ENCODE measurements around the gene ANAPC2.

Gene ANAPC2

DNA sequence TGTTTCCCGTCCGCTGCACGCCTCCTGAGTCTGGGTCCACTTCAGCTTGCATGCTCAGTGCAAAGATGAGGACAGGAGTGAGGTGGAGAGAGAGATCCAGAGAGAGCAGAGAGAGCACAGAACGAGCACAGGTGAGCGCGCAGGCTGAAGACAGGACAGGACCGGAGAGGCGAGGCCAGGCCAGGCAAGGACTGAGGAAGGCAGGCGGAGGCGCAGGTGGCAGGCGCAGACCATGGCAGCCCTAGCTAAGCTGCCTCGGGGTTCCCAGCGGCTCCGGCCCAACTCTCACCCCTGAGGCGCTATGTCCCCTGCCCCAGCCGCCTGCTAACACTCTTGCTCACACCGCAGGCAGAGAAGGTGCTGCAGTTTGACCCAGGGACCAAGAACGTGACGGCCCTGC lies 39.7 kb downstream of the ANAPC2 start:
- H3K27ac ChIP-seq (ENCODE audit: low read length): no peak overlapping the region
- no peak overlapping the region for H3K4me2 ChIP-seq (ENCODE audit: low read depth, low read length)
- no peak for DNase-seq
- no peaks in the 10 kb centered on the region for H3K9me3 ChIP-seq (replicated peaks; ENCODE audit: insufficient read depth, low read length)
- no peaks in the 10 kb centered on the region for H3K9me2 ChIP-seq (replicated peaks; ENCODE audit: insufficient read depth, low read length)
- H3K36me3 ChIP-seq (replicated peaks; ENCODE audit: insufficient read depth, low read length): no peaks in the 10 kb centered on the region
- peaks cover 13% of the 10 kb centered on the region; the same call in 1 of the 2 replicates for H3F3A ChIP-seq (ENCODE audit: insufficient read depth, low read length)
- no peak overlapping the region for H3K4me3 ChIP-seq (ENCODE audit: low read length)
- H3K9ac ChIP-seq (ENCODE audit: low read length): no peak overlapping the region
- no peaks in the 10 kb centered on the region for H3K79me2 ChIP-seq (ENCODE audit: low read length)
- H2AFZ ChIP-seq (ENCODE audit: low read length): no peak overlapping the region
- H3K4me1 ChIP-seq (ENCODE audit: low read length): no peaks in the 10 kb centered on the region
- H3K27me3 ChIP-seq (replicated peaks; ENCODE audit: insufficient read depth, low read length): peaks cover 19% of the 10 kb centered on the region
- H4K20me1 ChIP-seq (ENCODE audit: insufficient read depth, low read length): no peaks in the 10 kb centered on the region
- TF ChIP-seq EZH2 (optimal IDR thresholded peaks at IDR 0.05; ENCODE audit: low read depth, low read length) (no peak), EZH2phosphoT487 (IDR thresholded peaks at IDR 0.05; ENCODE audit: low read length) (no peak)
- TF ChIP-seq, protein P1, sequence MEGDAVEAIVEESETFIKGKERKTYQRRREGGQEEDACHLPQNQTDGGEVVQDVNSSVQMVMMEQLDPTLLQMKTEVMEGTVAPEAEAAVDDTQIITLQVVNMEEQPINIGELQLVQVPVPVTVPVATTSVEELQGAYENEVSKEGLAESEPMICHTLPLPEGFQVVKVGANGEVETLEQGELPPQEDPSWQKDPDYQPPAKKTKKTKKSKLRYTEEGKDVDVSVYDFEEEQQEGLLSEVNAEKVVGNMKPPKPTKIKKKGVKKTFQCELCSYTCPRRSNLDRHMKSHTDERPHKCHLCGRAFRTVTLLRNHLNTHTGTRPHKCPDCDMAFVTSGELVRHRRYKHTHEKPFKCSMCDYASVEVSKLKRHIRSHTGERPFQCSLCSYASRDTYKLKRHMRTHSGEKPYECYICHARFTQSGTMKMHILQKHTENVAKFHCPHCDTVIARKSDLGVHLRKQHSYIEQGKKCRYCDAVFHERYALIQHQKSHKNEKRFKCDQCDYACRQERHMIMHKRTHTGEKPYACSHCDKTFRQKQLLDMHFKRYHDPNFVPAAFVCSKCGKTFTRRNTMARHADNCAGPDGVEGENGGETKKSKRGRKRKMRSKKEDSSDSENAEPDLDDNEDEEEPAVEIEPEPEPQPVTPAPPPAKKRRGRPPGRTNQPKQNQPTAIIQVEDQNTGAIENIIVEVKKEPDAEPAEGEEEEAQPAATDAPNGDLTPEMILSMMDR (IDR thresholded peaks at IDR 0.05; ENCODE audit: low read length): no peak

DNA sequence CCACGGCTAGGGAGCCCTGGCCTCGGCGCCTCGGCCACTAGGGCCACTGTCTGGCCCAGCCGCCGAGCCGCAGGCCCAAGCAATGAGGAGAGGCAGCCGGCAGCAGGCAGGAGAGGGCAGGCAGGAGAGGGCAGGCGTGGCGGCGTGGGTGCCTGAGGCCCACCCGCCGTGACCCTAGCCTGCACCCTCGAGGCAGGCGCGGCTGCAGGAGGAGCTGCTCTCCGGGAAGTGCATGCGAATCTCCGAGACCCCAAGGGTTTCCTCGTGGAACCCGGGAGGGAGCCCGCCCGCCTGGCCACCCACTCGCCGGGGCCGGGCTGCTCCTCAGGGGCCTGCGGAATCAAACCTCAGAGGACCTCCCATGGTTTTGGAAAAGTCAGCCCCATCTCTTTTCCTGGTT lies 40.1 kb downstream of the ANAPC2 start:
- Histone ChIP-seq H3F3A (ENCODE audit: insufficient read depth, low read length) (peaks cover 13% of the 10 kb centered on the region; the same call in 1 of the 2 replicates), H3K4me3 (ENCODE audit: low read length) (no peak overlapping the region), H3K4me2 (ENCODE audit: low read depth, low read length) (no peak overlapping the region), H3K27ac (ENCODE audit: low read length) (no peak overlapping the region), H3K27me3 (replicated peaks; ENCODE audit: insufficient read depth, low read length) (peaks cover 23% of the 10 kb centered on the region), H3K4me1 (ENCODE audit: low read length) (no peaks in the 10 kb centered on the region), H3K79me2 (ENCODE audit: low read length) (no peaks in the 10 kb centered on the region), H4K20me1 (ENCODE audit: insufficient read depth, low read length) (no peaks in the 10 kb centered on the region), H3K9ac (ENCODE audit: low read length) (no peak overlapping the region), H3K9me2 (replicated peaks; ENCODE audit: insufficient read depth, low read length) (no peaks in the 10 kb centered on the region), H3K36me3 (replicated peaks; ENCODE audit: insufficient read depth, low read length) (no peaks in the 10 kb centered on the region), H2AFZ (ENCODE audit: low read length) (no peak overlapping the region), H3K9me3 (replicated peaks; ENCODE audit: insufficient read depth, low read length) (no peaks in the 10 kb centered on the region)
- DNase-seq: peak; percentile 3
- TF ChIP-seq EZH2 (optimal IDR thresholded peaks at IDR 0.05; ENCODE audit: low read depth, low read length) (no peak), EZH2phosphoT487 (IDR thresholded peaks at IDR 0.05; ENCODE audit: low read length) (no peak)
- TF ChIP-seq, protein P1 (IDR thresholded peaks at IDR 0.05; ENCODE audit: low read length): no peak

DNA sequence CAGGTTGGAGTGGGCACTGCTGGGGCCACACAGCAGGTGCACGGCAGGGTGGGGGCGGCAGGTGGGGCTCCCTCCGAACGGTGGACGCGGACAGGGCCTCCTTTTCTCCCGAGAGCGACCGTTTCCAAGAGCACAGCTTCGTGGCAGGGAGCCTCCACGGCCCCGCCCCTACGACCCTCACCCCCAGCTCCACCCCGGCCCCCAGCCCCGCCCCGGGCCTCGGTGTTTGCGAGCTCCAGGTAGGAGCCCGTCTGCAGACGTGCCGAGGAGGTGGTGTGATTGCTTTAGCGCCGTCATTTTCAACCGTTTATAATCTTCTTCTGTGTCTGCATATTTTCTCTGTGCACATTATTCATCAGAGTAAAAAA lies 40.6 kb downstream of the ANAPC2 start:
- Histone ChIP-seq H3K4me2 (ENCODE audit: low read depth, low read length) (no peak overlapping the region), H3K79me2 (ENCODE audit: low read length) (no peaks in the 10 kb centered on the region), H3K36me3 (replicated peaks; ENCODE audit: insufficient read depth, low read length) (no peaks in the 10 kb centered on the region), H3K9me3 (replicated peaks; ENCODE audit: insufficient read depth, low read length) (no peaks in the 10 kb centered on the region), H3K27me3 (replicated peaks; ENCODE audit: insufficient read depth, low read length) (peaks cover 28% of the 10 kb centered on the region), H2AFZ (ENCODE audit: low read length) (no peak overlapping the region), H3F3A (ENCODE audit: insufficient read depth, low read length) (peaks cover 13% of the 10 kb centered on the region; the same call in 1 of the 2 replicates), H3K4me3 (ENCODE audit: low read length) (no peak overlapping the region), H3K9me2 (replicated peaks; ENCODE audit: insufficient read depth, low read length) (no peaks in the 10 kb centered on the region), H3K27ac (ENCODE audit: low read length) (no peak overlapping the region), H4K20me1 (ENCODE audit: insufficient read depth, low read length) (no peaks in the 10 kb centered on the region), H3K9ac (ENCODE audit: low read length) (no peak overlapping the region), H3K4me1 (ENCODE audit: low read length) (no peaks in the 10 kb centered on the region)
- DNase-seq: no peak
- TF ChIP-seq EZH2 (optimal IDR thresholded peaks at IDR 0.05; ENCODE audit: low read depth, low read length) (no peak), EZH2phosphoT487 (IDR thresholded peaks at IDR 0.05; ENCODE audit: low read length) (no peak)
- TF ChIP-seq, protein P1 (IDR thresholded peaks at IDR 0.05; ENCODE audit: low read length): no peak

All from MM.1S (cell line).